ENCODE results near the gene PPARGC1A. TPM values are rescaled to one million over a fixed set of nuclear protein-coding genes. Genes with fewer than 3 reads are reported as not detected.

PPARGC1A gene
- total RNA-seq, 1 donor, result 0.52 TPM

- H3K4me3 ChIP-seq (ENCODE audit: low read length), result no peak overlapping the region
- H3K9me3 ChIP-seq (ENCODE audit: low read depth, low read length), result no peaks in the 10 kb centered on the region
- no peaks in the 10 kb centered on the region for H3K4me1 ChIP-seq (ENCODE audit: insufficient read depth, low read length)
- H3K27me3 ChIP-seq (ENCODE audit: insufficient read depth, low read length), result no peaks in the 10 kb centered on the region
Measured at GRCh38 chr4:23920716-23921446, 31.0 kb upstream of the PPARGC1A start.

DNA sequence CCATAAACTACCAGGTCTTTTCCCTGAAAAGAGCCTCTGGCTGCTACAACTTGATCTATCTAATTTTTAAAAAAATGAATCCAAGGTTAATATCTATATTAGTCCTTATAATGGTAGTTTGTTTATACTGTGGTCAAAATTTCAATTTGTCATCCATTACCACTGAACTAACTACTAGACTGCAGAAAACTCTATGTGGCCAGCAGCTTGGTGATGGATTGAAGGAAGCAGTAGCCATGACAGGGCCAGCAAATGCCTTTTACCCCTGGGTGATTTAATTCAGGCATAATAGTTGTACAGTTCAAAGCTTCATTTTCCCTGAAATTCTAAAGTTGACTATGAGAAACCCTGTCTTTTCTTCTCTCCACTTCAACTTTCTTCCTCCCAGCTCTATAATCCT lies 30.4 kb upstream of the PPARGC1A start:
- H3K4me1 ChIP-seq (ENCODE audit: insufficient read depth, low read length), result no peaks in the 10 kb centered on the region
- H3K27me3 ChIP-seq (ENCODE audit: insufficient read depth, low read length), result no peaks in the 10 kb centered on the region
- no peak overlapping the region for H3K4me3 ChIP-seq (ENCODE audit: low read length)
- H3K9me3 ChIP-seq (ENCODE audit: low read depth, low read length), result no peaks in the 10 kb centered on the region

- H3K9me3 ChIP-seq (ENCODE audit: low read depth, low read length), result no peaks in the 10 kb centered on the region
- H3K4me1 ChIP-seq (ENCODE audit: insufficient read depth, low read length), result no peaks in the 10 kb centered on the region
- no peak overlapping the region for H3K4me3 ChIP-seq (ENCODE audit: low read length)
- H3K27me3 ChIP-seq (ENCODE audit: insufficient read depth, low read length), result no peaks in the 10 kb centered on the region
Measured at GRCh38 chr4:23916282-23916681, 26.4 kb upstream of the PPARGC1A start.

DNA sequence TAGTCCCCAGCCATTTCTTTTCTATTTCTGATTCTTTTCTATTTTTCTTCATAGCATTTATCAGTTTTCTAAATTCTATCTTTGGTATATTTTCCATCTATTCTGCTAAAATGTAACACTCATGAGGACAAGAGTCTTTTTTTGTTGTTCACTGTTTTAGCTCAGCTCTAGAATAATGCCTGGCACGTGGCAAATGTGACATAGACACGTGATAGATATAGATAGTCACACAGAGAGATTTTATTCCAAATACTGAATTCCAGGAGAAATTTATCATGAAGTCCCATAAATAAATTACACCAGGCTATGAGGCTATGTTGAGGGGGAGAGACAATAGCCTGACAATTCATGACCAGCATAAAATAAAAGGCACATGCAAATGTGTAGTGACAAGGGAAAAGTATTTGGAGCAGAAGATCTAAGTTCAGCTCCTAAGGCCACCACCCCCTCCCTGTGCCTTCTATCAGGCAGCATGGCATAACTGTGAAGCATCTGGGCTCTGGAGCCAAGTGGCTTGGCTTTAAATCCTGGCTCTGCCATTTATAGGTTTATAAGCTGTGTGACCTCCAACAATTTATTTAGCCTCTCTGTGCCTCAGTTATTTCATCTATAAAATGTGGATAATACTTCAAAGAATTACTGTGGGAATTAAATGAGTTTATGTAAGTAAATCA lies 25.7 kb upstream of the PPARGC1A start:
- H3K9me3 ChIP-seq (ENCODE audit: low read depth, low read length), result no peaks in the 10 kb centered on the region
- no peak overlapping the region for H3K4me3 ChIP-seq (ENCODE audit: low read length)
- no peaks in the 10 kb centered on the region for H3K27me3 ChIP-seq (ENCODE audit: insufficient read depth, low read length)
- no peaks in the 10 kb centered on the region for H3K4me1 ChIP-seq (ENCODE audit: insufficient read depth, low read length)

DNA sequence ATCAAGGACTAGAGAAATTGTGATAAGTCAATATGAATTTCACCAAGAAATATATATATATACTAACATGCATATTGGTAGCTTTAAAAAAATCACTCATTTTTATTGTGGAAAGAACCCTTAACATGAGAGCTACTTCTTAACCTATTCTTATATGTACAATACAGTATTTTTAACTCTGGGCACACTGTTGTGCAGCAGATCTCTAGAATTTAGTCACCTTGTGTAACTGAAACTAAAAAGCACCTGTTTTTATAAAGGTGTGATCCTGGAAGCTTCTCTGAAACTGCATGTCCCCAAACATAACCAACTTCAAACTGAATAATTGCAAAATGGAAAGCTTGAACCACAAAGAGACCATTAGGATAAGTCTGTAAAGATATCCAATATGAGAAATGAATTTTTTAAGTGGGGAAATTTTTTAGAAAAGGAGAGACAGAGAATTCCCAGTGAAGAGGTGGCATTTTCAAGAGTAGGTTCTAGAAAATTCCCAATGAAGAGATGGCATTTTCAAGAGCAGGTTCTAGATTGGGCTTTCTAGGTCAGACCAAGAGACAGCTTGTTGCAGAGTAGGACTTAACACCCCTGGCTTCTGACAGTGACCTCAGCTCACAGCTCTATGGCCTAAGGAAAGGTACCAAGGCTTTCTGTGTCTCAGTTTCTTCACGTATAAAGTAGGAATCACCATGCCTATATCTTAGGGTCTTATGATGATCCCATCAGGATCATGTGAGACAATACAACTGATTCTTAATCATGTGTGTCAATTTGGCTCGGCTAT lies 22.0 kb upstream of the PPARGC1A start:
- Histone ChIP-seq H3K4me1 (ENCODE audit: insufficient read depth, low read length) (no peaks in the 10 kb centered on the region), H3K27me3 (ENCODE audit: insufficient read depth, low read length) (no peaks in the 10 kb centered on the region), H3K4me3 (ENCODE audit: low read length) (no peak overlapping the region), H3K9me3 (ENCODE audit: low read depth, low read length) (no peaks in the 10 kb centered on the region)

GRCh38 chr4:23909671-23910070 lies 19.8 kb upstream of the PPARGC1A start:
- no peak overlapping the region for H3K4me3 ChIP-seq (ENCODE audit: low read length)
- no peaks in the 10 kb centered on the region for H3K27me3 ChIP-seq (ENCODE audit: insufficient read depth, low read length)
- H3K9me3 ChIP-seq (ENCODE audit: low read depth, low read length), result no peaks in the 10 kb centered on the region
- no peaks in the 10 kb centered on the region for H3K4me1 ChIP-seq (ENCODE audit: insufficient read depth, low read length)

DNA sequence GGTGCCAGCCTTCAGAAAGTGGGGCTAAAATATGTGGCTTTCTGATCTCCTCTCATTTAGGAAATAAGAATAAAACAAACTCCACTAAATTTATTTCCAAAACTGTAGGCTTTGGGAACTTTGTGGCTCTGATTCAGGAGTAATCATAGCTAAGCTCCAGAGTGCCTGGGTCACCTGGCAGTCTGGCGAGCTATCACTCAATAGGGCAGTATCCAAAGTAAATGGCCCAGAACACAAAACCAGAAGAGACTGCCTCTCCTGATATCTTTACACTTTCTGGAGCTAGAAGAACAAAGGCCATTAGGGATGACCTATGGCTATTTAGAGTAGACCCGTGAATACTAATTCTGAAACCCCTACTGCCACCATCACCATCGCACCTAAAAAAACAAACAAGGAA lies 17.0 kb upstream of the PPARGC1A start:
- H3K9me3 ChIP-seq (ENCODE audit: low read depth, low read length), result no peaks in the 10 kb centered on the region
- no peaks in the 10 kb centered on the region for H3K27me3 ChIP-seq (ENCODE audit: insufficient read depth, low read length)
- no peaks in the 10 kb centered on the region for H3K4me1 ChIP-seq (ENCODE audit: insufficient read depth, low read length)
- H3K4me3 ChIP-seq (ENCODE audit: low read length), result no peak overlapping the region

- Histone ChIP-seq H3K4me3 (ENCODE audit: low read length) (no peak overlapping the region), H3K9me3 (ENCODE audit: low read depth, low read length) (no peaks in the 10 kb centered on the region), H3K4me1 (ENCODE audit: insufficient read depth, low read length) (no peaks in the 10 kb centered on the region), H3K27me3 (ENCODE audit: insufficient read depth, low read length) (no peaks in the 10 kb centered on the region)
Measured at GRCh38 chr4:23904639-23905071, 14.8 kb upstream of the PPARGC1A start.

DNA sequence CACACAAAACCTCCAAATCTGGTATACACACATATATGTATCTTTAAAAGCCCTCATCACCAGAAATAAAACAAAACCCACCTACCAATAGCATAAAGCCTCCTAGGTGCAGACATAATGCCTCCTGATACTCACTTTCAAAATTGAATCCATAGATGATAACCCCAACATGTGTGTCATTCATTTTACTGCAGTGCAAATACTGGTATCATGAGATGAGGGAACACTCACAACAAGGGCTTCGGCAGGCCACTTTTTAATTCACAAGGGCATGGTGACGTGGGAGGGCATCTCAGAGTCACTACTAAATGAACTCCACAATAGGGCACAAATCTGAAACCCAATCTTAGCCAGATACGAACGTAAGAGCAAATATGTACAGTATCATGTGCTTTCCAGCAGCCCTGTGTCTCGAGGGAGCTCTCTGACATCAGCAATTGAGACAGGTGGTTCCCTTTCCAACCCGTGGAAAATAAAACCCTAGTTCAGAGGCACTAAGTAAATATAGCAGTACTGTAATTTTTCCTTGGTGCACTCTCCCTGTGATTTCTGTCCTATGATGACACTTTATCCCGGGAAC lies 14.1 kb upstream of the PPARGC1A start:
- no peaks in the 10 kb centered on the region for H3K27me3 ChIP-seq (ENCODE audit: insufficient read depth, low read length)
- H3K4me3 ChIP-seq (ENCODE audit: low read length), result no peak overlapping the region
- H3K9me3 ChIP-seq (ENCODE audit: low read depth, low read length), result no peaks in the 10 kb centered on the region
- no peaks in the 10 kb centered on the region for H3K4me1 ChIP-seq (ENCODE audit: insufficient read depth, low read length)

DNA sequence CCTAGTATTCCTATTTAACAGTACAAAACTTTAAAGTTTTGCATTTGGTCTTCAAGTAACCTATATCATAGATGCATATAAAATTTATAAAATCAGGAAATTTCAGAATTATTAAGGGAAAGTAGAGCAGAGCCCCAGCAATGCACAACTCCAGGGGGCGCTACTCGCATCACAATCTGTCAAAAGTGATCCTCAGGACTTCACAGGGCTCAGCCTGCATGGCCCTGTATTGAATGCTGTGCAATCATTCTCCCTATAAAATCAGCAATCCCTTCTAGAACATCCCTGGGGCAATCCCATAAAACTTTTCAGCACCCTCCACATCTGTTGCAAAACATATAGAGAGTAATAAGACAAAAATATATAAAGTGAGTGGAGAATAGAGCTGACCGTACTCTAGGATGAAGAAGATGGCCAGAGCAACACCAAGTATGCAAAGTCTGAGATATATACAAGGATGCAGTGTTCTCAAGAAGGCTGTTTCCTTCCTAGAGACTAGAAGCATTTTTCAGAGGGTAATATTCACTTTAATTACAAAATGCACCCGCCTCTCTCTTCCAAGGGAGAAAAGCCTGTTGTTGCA lies 12.5 kb upstream of the PPARGC1A start:
- Histone ChIP-seq H3K4me1 (ENCODE audit: insufficient read depth, low read length) (no peaks in the 10 kb centered on the region), H3K9me3 (ENCODE audit: low read depth, low read length) (no peaks in the 10 kb centered on the region), H3K27me3 (ENCODE audit: insufficient read depth, low read length) (no peaks in the 10 kb centered on the region), H3K4me3 (ENCODE audit: low read length) (no peak overlapping the region)

GRCh38 chr4:23900636-23901035 lies 10.8 kb upstream of the PPARGC1A start:
- Histone ChIP-seq H3K9me3 (ENCODE audit: low read depth, low read length) (no peaks in the 10 kb centered on the region), H3K4me3 (ENCODE audit: low read length) (no peak overlapping the region), H3K27me3 (ENCODE audit: insufficient read depth, low read length) (no peaks in the 10 kb centered on the region), H3K4me1 (ENCODE audit: insufficient read depth, low read length) (no peaks in the 10 kb centered on the region)

GRCh38 chr4:23899565-23899964 lies 9.7 kb upstream of the PPARGC1A start:
- no peak overlapping the region for H3K4me3 ChIP-seq (ENCODE audit: low read length)
- no peaks in the 10 kb centered on the region for H3K27me3 ChIP-seq (ENCODE audit: insufficient read depth, low read length)
- H3K4me1 ChIP-seq (ENCODE audit: insufficient read depth, low read length), result no peaks in the 10 kb centered on the region
- H3K9me3 ChIP-seq (ENCODE audit: low read depth, low read length), result no peaks in the 10 kb centered on the region

DNA sequence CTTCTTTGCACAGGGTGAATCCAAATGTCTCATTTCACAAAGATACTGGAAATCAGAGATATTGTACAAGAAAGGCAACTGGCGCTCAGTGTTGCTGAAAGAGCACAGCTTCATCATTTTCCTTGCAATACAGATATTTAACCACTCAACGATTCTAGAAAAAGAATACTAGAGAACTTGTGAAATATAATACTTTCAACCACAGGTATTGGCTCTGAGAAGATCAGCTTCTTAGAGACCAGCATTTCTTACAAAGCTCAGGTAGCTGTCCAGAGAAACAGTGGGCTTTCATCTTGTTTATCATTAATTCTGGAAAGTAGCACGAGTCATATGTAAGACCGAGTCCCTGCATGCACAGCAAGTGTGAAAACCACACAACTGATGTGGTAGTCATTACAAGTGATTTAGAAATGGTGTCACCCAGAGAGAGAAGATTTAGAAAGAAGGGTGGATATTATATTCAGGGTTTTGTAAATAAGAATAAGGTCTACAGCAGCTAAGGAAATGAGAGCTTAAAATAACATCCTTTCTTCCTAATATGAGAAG lies 7.8 kb upstream of the PPARGC1A start:
- Histone ChIP-seq H3K9me3 (ENCODE audit: low read depth, low read length) (no peaks in the 10 kb centered on the region), H3K4me1 (ENCODE audit: insufficient read depth, low read length) (no peaks in the 10 kb centered on the region), H3K4me3 (ENCODE audit: low read length) (no peak overlapping the region), H3K27me3 (ENCODE audit: insufficient read depth, low read length) (peaks cover 2% of the 10 kb centered on the region)

- peaks cover 2% of the 10 kb centered on the region for H3K27me3 ChIP-seq (ENCODE audit: insufficient read depth, low read length)
- H3K4me1 ChIP-seq (ENCODE audit: insufficient read depth, low read length), result no peaks in the 10 kb centered on the region
- H3K4me3 ChIP-seq (ENCODE audit: low read length), result no peak overlapping the region
- H3K9me3 ChIP-seq (ENCODE audit: low read depth, low read length), result no peaks in the 10 kb centered on the region
Measured at GRCh38 chr4:23894021-23894420, 4.2 kb upstream of the PPARGC1A start.

GRCh38 chr4:23891064-23891421 lies 1.2 kb upstream of the PPARGC1A start:
- Histone ChIP-seq H3K4me3 (ENCODE audit: low read length) (no peak overlapping the region), H3K9me3 (ENCODE audit: low read depth, low read length) (no peaks in the 10 kb centered on the region), H3K4me1 (ENCODE audit: insufficient read depth, low read length) (no peaks in the 10 kb centered on the region), H3K27me3 (ENCODE audit: insufficient read depth, low read length) (peaks cover 2% of the 10 kb centered on the region)

All from mononuclear cell (primary cell).